Stimulated activated CD8-positive, alpha-beta memory T cell treated with anti-CD3 and anti-CD28 coated beads, Interleukin-7, amount 100 ng/mL, for 24 hours (primary cell): ENCODE results near the gene CD22.
"Not testable (repeated sequence)": the region's sequence is repeated elsewhere in the genome, so short reads cannot be mapped to it uniquely, and the experiment has no call there.

Source experiments
- DNase-seq: peaks from one replicate; pipeline ENCODE4 v3.0.0-alpha.2; 2020; ENCODE audit warnings: low read depth

The CD22 gene

DNA sequence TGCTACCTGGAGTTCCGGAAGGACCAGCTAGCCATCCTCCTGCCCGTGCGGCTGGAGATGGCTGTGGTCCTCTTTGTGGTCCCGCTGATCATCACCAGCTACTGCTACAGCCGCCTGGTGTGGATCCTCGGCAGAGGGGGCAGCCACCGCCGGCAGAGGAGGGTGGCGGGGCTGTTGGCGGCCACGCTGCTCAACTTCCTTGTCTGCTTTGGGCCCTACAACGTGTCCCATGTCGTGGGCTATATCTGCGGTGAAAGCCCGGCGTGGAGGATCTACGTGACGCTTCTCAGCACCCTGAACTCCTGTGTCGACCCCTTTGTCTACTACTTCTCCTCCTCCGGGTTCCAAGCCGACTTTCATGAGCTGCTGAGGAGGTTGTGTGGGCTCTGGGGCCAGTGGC lies 30.4 kb downstream of the CD22 start:
- DNase-seq, result not testable (repeated sequence)

DNA sequence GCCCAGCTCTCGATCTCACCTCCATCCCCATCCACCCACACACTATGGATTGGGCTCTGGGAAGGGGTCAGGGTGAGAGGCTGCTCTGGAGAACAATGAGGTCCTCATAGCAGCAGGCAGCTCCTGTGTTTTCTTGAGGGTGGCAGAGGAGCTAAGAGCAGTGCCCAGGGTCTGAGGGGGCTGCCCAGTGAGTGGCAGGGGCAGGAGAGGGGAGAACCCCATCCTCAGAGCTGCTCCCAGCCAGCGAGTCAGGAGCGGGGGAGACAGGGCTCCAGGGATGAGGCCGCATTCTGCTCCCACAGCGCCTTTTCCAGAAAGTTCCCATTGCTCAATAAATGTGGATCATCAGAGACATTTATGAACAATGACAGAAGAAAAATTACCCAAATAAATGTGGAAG lies 31.1 kb downstream of the CD22 start:
- DNase-seq, result not testable (repeated sequence)

DNA sequence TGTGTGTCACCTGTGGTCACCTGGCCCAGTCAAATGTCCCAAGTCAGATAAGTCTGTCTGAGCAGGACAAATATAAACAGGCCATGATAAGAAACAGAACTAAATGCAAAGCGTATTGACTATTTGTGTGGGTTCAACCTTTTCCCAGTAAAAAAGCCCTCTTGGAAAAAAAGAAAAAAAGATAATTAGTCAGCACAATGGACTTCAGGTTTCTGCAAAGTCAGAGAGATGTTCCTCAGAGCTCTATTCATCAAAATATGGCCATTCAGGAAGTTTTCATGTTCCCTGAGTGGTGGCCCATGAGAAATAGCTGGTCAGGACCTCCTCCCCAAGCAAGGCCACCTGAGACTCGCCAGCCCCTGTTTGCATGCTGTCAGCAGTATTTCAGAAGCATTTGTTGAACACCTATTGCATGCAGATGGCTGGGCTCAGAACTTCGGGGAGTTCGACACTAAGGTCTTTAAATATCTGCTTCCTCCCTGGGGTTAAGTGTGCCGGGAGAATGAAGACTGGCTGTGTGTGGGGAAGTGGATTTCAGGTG lies 32.0 kb downstream of the CD22 start:
- DNase-seq, result no peak

DNA sequence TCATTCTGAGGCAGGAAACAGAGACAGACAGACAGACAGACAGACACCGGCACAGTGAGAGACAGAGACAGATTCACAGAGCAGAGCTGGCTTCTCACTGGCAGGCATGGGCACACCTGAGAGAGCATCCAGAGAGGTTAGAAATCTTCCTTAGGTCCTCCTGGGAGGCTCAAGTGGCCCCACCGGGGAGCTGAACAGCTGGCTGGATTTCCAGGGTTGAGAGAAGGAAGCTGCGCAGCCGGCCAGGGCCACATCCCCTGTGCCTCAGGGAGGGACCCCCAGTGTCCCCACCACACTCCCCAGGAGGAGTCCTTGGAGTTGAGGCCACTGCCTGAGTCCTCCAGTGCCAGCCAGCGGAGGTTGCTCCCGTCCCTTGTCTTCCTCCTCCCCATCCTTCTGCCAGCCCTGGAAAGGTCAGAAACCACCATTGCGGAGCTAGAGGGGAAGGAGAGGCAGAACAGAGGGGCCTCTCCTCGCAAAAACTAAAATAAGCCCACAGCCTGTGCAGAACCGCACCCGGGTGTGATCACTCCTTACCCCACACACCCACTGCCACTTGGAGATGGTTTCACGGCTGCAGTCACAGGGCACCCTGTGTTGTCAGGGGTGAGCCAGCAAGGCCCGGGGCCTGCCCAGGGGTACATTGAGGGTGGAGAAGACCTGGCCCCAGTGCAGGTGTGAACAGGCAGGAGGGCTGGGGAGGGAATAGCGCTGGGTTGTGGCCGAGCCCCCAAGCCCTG lies 33.4 kb downstream of the CD22 start:
- no peak for DNase-seq

DNA sequence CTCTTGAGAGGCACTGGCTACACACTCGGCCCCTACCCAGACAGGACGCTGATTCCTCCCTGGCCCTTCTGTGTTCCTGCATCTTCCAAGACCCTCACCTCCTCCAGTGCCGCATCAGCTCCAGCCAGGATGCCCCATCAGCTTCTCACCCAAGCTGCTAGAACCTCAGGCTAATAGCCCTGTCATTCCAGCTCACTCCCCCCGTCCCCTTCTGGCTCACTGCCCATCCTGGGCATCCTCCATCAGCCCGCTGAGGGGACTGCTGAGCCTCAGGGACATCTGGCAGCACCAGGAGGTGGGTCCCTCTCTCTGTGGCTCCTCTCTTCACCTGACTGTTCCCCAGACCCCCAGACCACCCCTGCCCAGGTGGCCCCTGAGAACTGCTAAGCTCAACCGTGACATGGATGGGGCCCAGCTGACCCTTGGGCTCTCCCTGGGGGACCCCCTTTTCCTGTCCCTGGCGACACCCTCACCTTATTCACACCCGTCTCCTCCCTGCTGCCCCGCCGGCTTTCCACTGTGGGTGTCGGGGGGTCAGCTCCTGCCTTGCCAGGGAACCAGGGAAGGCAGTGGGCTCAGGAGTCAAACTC lies 34.1 kb downstream of the CD22 start:
- no peak for DNase-seq

DNA sequence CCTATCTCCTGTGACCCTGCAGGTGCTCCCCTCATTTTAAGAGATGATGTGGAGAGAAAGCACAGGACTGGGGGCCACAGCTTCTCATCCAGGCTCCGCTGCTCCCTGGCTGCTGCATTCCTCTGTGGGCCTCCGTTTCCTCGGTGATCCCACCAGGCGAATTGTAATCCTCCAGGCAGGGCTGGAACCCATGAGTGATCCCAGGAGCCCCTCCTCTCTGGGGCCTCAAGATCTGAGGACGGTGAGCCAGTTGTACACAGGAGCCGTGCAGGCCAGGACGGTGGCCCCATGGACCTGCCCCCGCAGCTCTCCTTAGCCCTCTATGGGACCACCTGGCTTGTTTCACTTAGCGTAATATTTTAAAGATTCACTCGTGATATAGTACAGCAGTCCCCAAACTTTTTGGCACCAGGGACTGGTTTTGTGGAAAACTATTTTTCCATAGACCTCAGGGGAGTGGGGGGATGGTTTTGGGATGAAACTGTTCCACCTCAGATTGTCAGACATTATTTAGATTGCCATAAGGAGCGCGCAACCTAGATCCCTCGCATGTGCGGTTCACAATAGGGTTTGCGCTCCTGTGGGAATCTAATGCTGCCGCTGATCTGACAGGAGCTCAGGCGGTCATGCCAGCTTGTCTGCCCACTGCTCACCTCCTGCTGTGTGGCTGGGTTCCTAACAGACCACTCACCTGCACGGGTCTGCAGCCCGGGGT lies 34.9 kb downstream of the CD22 start:
- no peak for DNase-seq

DNA sequence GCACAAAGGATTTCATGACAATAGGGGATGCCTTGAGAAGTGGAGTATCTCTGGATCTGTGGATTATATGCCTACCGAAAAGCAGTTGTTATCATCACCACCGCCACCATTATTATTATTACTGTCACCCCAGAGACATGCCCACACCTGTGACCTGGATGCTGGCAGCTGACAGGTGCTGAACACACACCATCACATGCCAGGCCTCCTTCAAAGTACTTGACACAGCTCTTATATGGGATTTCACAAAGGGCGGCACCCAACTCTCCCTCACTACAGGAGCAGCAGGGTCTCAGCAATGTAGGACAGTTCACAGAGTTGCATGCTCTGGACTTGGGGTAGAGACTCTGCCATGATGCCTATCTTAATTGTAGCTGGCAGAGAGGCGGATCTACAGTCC lies 36.3 kb downstream of the CD22 start:
- DNase-seq, result no peak

DNA sequence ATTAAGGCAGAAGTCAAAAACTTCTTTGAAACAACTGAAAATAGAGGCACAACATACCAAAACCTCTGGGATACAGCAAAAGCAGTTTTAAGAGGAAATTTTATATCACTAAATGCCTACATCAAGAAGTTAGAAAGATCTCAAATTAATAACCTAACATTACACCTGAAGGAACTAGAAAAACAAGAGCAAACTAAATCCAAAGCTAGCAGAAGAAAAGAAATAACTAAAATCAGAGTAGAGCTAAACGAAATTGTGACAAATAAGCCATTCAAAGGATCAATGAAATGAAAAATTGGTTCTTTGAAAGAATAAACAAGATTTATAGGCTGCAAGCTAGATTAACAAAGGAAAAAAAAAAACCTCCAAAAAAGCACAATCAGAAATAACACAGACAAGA lies 39.4 kb downstream of the CD22 start:
- no peak for DNase-seq

DNA sequence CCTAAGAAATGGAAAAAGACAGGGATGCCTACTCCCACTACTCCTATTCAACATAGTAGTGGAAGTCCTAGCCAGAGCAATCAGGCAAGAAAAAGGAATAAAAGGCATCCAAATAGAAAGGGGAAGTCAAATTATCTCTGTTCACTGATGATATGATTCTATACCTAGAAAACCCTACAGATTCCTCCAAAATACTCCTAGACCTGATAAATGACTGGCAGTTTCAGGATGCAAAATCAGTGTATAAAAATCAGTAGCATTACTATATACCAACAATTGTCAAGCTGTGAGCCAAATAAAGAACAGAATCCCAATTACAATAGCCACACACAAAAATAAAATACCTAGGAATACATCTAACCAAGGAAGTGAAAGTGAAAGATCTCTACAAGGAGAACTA lies 40.5 kb downstream of the CD22 start:
- no peak for DNase-seq

DNA sequence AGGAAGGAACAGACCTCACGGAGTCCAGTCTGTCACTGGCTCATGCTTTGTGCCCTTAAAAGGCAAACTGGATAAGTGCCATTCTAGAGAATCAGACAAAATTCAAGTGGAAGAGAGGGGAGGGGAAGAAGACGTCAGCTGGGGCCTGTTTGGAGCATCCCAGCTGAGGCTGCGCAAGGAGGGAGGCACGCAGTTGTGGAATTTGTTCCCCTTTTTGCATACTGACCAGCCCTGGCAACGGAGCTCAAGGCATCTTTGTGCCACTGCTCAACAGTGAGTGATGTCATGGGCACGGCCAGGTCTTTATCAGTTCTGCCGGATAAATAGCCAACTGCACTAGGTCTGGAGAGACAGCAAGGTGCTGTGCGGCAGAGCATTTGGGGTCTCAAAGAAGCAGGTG lies 41.7 kb downstream of the CD22 start, which contains the start of gene GPR42:
Gene GPR42, plus strand, starts transcription at position 347 of the 400 bp plus-strand sequence. CDS start 292 bp downstream, outside the sequence.
- no peak for DNase-seq

DNA sequence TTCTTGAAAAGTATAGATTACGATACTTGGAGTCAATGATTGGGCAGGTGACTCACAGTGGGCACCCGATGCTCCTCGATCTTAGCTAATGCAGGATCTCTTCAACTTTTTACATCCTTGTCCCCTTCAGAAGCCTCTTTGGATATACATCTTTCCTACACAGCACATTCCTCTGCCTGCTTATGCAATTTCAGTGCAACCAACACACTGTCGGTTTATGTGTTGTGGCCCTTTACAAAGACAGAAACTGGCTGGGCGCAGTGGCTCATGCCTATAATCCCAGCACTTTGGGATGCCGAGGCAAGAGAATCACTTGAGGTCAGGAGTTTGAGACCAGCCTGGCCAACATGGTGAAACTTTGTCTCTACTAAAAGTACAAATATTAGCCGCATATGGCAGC lies 44.5 kb downstream of the CD22 start:
- no peak for DNase-seq

DNA sequence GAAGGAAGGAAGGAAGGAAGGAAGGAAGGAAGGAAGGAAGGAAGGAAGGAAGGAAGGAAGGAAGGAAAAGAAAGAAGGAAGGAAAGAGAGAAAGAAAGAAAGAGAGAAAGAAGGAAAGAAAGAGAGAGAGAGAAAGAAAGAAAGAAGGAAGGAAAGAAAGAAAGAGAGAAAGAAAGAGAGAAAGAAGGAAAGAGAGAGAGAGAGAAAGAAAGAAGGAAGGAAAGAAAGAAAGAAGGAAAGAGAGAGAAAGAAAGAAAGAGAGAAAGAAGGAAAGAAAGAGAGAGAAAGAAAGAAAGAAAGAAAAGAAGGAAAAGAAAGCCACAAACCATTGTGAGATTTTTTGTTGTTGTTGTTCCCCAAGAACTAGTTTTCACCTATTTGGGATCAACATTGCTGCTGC lies 45.0 kb downstream of the CD22 start:
- not testable (repeated sequence) for DNase-seq

DNA sequence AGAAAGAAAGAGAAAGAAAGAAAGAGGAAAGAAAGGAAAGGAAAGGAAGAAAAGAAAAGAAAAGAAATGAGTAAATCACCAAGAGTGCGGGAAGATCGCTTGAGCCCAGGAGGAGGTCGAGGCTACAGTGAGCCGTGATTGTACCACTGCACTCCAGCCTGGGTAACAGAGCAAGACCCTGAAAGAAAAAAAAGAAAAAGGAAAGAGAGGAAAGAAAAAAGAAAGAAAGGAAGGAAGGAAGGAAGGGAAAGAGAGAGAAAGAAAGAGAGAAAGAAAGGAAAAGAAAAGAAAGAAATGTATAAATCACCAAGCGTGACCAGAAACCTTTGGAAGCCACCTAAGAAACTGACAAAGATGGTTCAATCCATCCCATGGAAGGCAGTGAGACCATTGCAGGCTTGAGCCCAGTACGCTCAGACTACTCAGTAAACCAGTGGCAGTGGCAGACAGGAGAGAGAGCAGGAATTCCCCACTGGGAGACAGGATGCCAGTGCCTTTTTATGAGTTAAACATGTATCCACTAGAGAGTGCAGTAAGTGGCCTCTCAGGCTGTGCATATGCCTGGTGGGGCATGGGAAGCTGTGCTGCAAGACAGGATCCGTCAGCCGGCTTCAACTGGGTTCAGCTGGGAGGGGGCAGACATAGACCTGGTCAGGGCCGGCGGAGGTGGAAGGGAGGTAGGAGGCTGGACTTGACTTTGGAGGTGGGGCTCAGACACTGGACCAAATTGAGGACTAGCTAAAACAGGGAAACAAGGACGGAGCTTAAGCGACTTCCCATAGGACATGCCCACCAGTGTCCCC lies 46.7 kb downstream of the CD22 start:
- no peak for DNase-seq

DNA sequence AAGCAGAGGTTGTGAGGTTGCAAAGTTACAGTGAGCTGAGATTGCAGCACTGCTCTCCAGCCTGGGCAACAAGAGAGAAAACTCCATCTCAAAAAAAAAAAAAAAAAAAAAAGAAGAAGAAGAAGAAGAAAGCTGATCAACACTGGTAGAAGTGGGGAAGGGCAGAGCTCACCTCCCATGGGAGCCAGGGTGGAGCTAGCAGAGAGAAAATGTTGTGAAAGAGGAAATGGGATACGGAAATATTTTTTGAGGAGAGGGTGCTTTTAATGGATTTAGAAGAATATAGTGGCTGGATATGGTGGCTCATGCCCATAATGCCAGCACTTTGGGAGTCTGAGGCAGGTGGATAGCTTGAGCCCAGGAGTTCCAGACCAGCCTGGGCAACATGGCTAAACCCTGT lies 48.7 kb downstream of the CD22 start:
- no peak for DNase-seq

DNA sequence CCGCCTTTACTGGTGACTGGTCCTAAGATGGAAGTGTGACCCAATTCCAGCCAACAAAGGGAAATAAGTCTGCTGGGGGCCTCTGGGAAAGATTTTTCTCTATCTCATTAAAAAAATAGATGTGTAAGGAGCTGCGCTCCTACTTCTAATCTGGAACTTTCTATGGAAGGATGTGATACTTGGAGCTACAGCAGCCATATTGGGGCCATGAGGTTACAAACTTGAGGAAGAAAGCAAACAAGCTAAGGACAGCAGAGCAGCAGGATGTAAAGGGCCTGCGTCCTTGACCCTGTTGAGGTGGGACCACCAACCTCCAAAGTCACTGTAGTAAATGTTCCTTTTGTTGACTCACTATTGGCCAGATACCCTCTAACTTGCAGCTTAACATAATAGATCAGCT lies 49.4 kb downstream of the CD22 start:
- DNase-seq, result no peak

DNA sequence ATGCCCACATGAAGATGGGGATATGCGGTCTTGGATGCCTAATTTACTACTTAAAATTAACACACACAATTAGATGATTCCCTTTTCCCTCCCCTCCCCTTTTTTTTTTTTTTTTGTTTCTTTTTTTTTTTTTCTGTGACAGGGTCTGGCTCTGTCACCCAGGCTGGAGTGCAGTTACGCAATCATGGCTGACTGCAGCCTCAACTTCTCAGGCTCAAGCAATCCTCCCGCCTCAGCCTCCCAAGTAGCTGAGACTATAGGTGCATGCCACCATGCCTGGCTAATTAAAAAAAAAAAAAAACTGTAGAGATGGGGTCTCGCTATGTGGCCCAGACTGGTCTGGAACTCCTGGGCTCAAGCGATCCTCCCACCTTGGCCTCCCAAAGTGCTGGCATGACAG lies 50.6 kb downstream of the CD22 start:
- DNase-seq, result not testable (repeated sequence)

DNA sequence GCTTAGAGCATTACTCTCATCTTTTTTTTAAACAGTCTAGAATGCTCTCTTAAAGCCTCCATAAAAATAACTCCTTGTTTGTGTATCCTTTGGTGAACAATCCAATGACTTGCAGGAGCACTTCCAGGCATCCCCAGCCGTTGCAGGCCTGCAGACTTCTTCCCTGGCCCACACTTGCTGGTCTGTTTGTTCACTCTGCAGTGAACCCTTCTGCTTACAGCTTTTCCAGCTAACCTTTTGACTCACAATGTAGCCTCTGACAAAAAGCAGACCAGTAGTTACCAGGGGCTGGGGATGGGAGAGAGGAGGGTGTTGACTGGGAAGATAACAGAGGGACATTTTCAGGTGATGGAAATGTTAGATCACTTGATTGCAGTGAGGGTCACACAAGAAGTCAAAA lies 51.0 kb downstream of the CD22 start:
- DNase-seq, result no peak

DNA sequence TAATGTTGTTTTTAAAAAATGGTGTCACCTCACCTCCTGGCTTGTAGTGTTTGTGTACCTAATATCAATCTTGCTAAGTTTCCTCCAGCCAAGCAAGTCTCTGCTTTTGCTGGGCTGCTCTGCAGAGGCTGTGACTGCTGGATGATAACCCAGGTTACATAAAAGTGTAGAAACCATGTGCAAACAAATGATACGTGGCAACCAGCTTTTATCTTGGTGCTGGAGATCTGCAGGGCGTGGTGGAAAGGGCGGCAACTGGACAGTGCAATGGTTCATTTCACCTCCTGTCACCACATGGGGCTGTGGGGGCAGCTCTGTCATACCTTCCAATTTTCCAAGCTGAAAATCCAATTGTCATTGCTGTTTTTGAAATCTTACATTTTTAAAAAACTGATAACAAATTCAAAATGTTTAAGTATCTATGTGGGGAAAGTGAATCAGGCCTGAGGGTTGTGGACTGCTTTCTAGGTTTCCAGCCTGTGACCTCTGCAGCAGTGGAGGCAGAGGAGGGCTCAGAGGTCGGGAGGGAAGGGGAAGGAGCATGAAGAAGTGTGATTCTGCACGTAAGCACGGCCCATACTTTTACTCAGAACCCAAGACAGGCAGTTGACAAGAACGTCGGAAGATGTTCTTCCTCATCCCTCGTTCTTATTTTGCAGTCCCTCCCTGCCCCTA lies 51.6 kb downstream of the CD22 start:
- no peak for DNase-seq

DNA sequence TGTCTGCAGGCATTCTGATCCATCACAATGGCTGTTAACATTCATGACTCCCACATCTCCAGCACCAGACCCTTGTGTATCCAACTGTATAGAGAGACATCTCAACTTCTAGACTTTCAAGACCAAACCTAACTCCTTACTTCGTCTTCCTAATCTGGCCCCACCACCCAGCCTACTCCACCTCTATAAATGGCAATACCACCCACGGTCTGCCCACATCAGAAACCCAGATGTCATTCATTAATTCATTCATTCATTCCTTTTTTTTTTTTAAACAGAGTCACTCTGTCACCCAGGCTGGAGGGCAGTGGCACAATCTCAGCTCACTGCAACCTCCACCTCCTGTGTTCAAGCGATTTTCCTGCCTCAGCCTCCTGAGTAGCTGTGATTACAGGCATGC lies 52.3 kb downstream of the CD22 start:
- no peak for DNase-seq

DNA sequence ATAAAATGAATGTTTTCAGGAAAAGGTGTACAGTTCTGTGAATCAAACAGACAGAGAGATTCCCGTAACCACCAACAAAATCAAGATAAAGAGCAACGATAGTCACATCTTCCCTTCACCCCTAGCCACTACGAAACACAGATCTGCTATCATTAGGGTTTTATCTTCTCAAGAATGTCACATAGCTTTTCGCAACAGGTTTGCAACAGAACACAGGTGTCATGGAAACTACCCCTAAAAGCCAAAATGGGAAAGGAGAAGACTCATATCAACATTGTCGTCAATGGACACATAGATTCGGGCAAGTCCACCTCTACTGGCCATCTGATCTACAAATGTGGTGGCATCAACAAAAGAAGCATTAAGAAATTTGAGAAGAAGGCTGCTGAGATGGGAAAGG lies 52.9 kb downstream of the CD22 start:
- DNase-seq, result no peak

DNA sequence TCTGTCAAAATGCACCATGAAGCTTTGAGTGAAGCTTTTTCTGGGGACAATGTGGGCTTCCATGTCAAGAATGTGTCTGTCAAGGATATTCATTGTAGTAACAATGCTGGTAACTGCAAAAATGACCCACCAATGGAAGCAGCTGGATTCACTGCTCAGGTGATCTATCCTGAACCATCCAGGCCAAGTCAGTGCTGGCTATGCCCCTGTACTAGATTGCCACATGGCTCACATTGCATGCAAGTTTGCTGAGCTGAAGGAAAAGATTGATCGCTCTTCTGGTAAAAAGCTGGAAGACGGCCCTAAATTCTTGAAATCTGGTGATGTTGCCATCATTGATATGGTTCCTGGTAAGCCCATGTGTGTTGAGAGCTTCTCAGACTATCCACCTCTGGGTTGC lies 54.5 kb downstream of the CD22 start:
- no peak for DNase-seq
